Effector CD4-positive, alpha-beta T cell (primary cell): ENCODE results near the gene JPT2.

Experiments
- DNase-seq: peaks from one replicate; pipeline ENCODE4 v3.0.0-alpha.2; 2020

Gene JPT2

DNA sequence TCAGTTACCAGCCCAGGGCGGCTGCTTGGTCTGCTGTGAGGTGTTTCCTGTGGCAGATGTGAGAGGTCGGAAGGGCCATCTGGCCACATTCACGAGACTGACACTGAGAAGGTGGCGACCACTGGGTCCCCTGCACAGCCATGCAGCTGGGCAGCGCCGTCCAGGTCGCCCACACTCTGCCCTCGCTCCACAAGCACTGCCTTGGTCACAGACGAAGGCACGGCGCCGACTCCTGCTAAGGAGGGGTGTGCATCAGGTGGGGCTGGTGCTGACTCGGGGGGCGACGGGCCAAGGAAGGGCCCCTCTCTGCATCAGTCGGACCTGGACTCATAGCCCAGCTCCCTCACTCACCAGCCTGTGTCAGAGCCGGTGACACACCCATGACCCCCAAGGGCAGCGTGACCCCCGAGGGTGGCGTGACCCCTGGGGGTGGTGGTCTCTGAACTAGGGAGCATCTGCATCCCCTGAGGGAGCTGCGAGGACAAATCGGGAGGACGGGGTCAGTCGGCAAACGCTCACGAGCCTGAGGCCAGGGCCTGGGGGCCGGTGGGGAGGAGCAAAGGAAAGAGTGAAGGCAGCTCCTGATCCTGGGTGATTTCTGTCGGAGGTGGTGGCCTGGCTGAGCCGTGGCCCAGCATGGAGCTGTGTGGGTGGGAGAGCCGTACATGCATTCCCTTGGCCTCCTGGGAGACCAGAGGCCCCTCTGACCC, 62.9 kb downstream of the JPT2 start:
- DNase-seq: no peak

DNA sequence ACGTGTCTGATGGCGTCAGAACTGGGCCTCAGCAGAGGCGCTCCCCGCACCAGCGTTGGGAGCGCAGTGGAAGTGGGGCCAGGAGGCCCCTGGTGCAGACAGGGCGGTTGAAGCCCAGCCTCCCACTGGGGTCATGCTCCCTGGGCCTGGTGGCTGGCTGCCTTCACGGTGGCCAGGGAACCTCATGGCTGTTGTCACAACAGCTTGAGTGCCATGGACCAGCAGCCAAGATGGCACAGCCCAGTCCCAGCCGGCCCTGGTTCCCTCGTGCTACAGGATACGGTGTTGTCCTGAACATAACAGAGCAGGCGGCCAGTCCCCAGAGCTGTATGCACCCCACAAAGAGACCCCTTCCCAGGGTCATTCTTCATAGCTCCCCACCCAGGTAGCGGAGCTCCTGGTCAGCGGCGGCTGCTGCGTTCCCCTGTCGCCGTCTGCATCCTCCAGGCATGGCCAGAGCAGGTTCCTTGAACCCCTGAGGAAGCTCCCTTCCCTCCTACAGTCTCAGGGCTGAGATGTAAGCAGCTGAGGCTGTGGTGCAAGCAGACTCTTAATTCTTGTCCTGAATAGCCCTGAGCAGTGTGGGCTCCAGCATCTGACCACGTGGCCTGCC, 63.6 kb downstream of the JPT2 start:
- no peak for DNase-seq

DNA sequence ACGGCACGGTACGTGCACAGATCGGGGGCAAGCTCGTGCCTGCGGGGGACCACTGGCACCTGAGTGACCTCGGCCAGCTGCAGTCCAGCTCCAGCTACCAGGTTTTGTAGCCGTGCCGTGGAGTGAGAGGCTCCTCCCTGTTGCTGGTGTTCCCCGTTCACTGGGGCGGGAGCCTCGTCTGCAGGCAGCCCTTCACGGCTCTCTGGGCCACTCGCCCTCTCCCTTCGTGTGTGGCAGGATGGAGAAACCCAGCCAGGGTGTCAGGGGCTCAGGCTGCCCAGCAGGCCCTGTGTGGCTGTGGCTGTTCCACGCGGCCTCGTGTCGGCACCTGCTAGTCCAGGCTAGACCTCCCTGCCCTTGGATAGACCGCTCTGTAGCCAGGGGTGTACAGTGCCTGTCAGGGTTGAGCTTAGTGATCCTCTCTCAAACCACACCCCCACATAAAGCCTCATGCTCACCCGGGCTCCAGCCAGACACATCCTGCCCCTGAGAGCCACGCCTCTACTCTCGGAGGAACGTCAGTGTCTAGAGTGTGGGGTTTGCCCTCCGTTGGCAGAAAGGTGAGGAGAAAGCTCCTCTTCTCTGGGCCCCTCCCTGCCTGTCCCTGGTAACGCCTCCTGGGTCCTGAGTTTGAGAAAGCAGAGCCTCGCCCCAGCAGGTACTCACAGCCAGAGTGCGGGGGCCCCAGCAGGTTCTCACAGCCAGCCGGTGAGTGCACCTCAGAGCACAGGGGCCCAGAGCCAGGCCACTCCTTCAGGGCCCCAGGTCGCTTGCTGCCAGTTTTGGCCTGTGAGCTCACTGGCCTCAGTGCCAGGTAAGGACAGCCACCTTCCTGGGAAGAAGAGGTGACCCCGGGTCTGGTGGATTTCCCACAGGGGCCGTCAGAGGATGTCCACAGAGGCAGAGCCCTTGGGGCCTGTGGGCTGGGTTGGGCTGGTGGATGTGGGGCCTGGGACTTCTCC, 65.6 kb downstream of the JPT2 start:
- DNase-seq: no peak

DNA sequence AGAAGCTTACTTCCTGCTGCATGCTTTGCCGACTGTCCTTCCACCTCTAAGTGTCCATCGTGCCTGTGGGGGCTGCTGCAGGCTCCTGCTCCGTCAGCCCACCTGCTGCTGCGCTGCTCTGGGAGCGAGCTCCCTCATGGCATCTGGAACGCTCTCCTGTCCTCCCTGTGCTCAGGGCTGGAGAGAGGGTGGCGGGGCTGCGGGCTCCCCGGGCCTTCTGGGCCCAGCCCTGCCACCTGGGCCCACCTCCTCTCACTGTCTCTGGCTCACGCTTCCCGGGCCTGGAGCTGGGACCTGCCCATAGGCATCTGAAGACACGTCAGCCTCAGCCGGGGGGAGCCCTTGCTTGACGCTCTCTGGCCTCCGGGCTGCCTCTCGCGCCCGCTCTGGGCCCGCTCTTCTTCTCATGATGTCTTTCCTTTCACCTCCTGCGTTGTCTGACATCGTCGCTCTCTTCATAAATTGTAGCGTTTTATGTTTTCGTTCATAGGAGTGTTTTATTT, 66.3 kb downstream of the JPT2 start:
- no peak for DNase-seq

DNA sequence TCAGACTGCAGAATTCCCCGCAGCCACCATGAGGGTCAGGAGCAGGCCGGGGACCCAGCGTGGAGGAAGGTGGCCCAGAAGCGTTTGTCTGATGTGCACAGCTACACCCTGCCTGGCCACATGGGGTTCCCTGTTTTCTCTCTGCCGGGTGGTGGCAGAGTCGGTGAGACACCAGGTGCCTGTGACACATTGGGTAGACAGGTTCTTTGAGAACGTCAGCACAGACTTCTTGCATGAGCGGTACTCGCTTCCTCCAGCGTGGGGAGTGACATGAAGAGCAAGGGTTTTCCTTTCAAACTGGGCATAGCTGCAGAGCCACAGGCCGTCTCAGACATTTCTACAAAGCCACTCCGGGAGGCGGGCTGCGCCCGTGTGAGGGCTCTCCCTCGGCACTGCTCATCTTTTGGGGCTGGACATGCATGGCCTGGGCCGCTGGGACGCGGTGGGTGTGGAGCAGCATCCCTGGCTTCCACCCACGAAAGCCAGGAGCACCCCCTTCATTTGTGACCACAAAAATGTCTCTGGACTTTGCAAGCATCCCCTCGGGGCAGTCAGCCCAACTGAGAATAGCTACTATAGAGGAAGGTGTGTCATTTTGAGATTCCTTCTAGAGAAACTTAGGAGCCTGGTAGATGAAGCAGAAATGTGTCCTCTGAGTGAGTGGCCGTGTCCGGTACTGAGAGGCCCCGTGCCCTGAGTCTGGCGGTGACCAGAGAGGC, 67.3 kb downstream of the JPT2 start:
- no peak for DNase-seq

DNA sequence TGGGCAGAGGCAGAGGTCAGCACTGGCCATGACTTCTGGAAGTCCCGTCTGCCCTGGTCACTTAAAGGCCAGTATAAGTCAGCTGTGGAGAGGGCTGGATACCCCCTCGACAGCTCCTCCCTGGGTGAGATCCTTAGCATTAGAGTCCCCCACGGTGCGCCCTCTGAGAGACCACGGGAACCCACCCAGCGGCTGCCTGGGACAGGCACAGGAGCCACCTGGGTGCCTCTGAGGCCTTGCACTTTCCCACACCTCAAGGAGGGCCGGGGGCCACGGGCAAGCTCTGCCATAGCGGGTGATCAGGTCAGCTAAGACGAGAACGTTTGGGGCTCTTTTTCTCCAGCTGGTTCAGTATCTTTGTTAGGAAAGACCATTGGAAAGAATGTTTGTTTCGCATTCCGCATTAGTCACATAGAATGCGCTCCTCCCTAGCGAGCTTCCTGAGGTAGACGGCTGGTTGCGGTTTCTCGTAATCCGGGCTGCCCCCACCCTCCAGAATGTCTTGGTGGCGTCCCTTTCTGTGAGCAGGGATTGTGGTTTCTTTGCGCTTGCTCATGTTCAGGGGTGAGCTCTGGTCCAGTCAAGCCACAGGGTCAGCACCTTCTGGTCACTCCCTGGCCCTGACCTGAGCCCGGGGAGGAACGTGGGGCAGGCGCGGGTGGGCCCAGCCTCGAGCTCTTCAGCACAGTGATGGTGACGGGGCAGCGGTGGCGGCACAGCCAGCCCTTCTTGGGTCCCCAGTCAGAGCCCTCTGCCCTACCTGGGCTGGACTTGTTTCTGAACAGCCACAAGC, 68.0 kb downstream of the JPT2 start:
- no peak for DNase-seq

DNA sequence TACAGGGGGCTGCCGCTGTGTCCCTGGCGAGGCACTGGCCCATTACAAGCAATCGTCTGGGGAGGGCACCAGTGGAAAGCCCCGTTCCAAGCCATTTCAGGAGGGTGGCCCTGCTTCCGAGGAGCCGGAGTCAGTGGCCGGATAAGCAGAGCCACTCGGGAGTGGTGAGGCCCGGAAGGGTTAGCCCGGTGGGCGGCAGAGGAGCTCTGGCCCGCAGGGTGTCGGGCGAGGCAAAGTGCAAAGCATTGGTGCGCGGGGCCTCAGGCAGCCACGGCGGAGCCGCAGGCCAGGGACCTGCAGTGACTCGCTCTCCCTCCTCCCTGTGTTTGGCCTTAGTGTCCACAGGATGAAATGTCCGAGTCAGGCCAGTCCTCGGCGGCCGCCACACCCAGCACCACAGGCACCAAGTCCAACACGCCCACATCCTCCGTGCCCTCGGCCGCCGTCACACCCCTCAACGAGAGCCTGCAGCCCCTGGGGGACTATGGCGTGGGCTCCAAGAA, 68.7 kb downstream of the JPT2 start:
- DNase-seq: no peak

DNA sequence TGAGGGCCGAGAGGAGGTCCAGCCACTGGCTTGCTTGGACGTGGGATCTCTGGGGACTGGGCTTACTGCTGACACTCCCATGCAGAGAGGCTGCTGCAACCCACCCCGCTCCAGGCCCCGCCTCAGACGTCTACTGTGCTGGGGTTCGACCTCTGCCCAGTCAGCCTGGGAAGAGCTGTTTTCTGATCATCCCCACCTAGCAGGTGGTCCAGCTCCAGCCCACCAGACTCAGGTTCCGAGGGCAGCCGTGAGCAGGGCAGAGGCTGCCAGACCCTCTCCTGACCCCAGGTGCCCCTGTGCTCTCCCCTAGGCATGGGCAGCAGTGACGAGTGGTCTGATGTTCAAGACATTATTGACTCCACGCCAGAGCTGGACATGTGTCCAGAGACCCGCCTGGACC, 69.9 kb downstream of the JPT2 start:
- no peak for DNase-seq

DNA sequence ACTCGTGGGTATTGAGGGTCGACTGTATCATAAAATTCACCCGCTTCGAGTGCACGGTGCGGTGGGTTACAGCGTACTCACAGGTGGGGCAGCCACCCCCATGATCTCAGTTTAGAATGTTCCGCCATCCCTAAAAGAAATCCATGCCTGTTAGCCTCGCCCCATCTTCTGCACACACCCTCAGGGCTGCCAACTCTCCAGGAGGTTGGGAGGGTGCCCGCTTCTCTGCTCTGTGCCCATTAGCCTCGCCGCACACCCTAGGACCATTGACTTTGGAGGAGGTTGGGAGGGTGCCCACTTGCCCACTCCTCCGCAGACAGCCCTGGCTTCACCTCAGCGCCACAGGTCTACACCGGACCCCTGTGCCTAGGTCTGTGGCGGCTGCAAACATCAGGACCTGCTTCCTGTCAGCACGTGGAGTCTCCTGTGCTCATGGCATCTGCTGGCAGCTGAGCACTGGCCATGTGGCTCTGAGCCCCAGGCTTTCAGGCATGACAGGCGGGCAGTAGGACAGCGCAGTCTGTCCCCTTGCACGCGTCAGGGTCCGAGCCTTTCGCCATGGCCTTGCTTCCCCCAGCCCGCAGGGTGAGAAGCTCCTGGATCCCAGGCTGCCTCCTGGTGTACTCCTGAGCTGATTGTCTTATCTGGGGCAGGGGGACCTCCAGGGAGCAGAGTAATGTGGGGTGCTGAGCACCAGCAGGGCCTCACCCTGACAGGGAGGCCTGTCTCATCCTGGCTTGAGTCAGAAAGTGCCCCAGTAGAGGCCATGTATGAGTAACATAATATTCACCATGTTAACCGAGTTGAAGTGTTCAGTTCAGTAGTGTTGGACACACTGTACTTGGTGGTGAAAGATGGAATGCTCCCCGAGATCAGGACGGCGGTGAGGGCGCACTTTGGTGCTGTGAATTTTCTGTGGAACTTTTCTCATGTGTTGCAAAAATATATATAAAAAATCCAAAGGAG, 71.4 kb downstream of the JPT2 start:
- no peak for DNase-seq
